HG02840 (cell line): Measurements from ENCODE around the gene NAV2.

Source experiments
- ATAC-seq: cut with Tn5 transposase; IDR thresholded peaks from one replicate; pipeline ENCODE4 v1.9.1; 2021; ENCODE audit warnings: mild to moderate bottlenecking, moderate library complexity, moderate number of reproducible peaks; ENCODE audit not compliant: unreplicated experiment, low FRiP score

The NAV2 gene

GRCh38 chr11:20088397-20089225 lies 376.0 kb downstream of the NAV2 start:
- no peak for ATAC-seq

GRCh38 chr11:20089367-20089766 lies 376.7 kb downstream of the NAV2 start:
- ATAC-seq: no peak

GRCh38 chr11:20089796-20090653 lies 377.4 kb downstream of the NAV2 start:
- ATAC-seq: no peak

- ATAC-seq: no peak
Measured at GRCh38 chr11:20090654-20091374, 378.2 kb downstream of the NAV2 start.

GRCh38 chr11:20093775-20094174 lies 381.1 kb downstream of the NAV2 start:
- ATAC-seq: no peak

- ATAC-seq: no peak
Measured at GRCh38 chr11:20095189-20095588, 382.6 kb downstream of the NAV2 start.

- ATAC-seq: no peak
Measured at GRCh38 chr11:20097319-20098221, 384.9 kb downstream of the NAV2 start.

GRCh38 chr11:20099527-20099926 lies 386.9 kb downstream of the NAV2 start:
- ATAC-seq: no peak

- ATAC-seq: no peak
Measured at GRCh38 chr11:20102397-20102796, 389.8 kb downstream of the NAV2 start.

- ATAC-seq: no peak
Measured at GRCh38 chr11:20103281-20103680, 390.6 kb downstream of the NAV2 start.

- ATAC-seq: no peak
Measured at GRCh38 chr11:20105427-20105826, 392.8 kb downstream of the NAV2 start.

GRCh38 chr11:20109731-20110445 lies 397.3 kb downstream of the NAV2 start:
- ATAC-seq: no peak

GRCh38 chr11:20110908-20111669 lies 398.5 kb downstream of the NAV2 start:
- no peak for ATAC-seq

GRCh38 chr11:20111871-20112270 lies 399.2 kb downstream of the NAV2 start:
- ATAC-seq: no peak

- no peak for ATAC-seq
Measured at GRCh38 chr11:20112291-20113148, 399.9 kb downstream of the NAV2 start.

GRCh38 chr11:20113149-20113438 lies 400.5 kb downstream of the NAV2 start:
- ATAC-seq: no peak

- no peak for ATAC-seq
Measured at GRCh38 chr11:20114588-20114987, 402.0 kb downstream of the NAV2 start.

- ATAC-seq: no peak
Measured at GRCh38 chr11:20116825-20117224, 404.2 kb downstream of the NAV2 start.
